Activated naive CD4-positive, alpha-beta T cell treated with anti-CD3 and anti-CD28 coated beads, Interleukin-2, amount 10 ng/mL, durations not matched to agents 7 days and 5 days (primary cell): ENCODE measurements around the gene NUP50.

Experiments
- CTCF ChIA-PET: fragments of 350-600 bp; sonication (Branson Sonifier 250); formaldehyde crosslinking; loops from one replicate; lab custom pipeline; 2021; ENCODE audit warnings: antibody characterized with exemption; lab: Charles Lee
- DNase-seq: peaks from one replicate; pipeline ENCODE4 v3.0.0-alpha.2; 2020
- H3K27ac Mint-ChIP-seq: one replicate; pipeline ENCODE4 v1.8.0; 2021; ENCODE audit warnings: mild to moderate bottlenecking, moderate library complexity, mixed read lengths
- H3K27me3 Mint-ChIP-seq: one replicate; pipeline ENCODE4 v1.8.0; 2021; ENCODE audit warnings: mild to moderate bottlenecking, mixed read lengths
- H3K36me3 Mint-ChIP-seq: one replicate; pipeline ENCODE4 v1.8.0; 2021; ENCODE audit warnings: mixed read lengths
- H3K4me1 Mint-ChIP-seq: one replicate; pipeline ENCODE4 v1.8.0; 2021; ENCODE audit warnings: mixed read lengths
- H3K4me3 Mint-ChIP-seq: one replicate; pipeline ENCODE4 v1.8.0; 2021; ENCODE audit warnings: mild to moderate bottlenecking, moderate library complexity, mixed read lengths
- H3K9me3 Mint-ChIP-seq: one replicate; pipeline ENCODE4 v1.8.0; 2021; ENCODE audit warnings: mixed read lengths

The NUP50 gene

GRCh38 chr22:45212992-45213751 lies 49.4 kb downstream of the NUP50 start:
- no peak overlapping the region for H3K27ac Mint-ChIP-seq
- CTCF ChIA-PET = no interaction called here
- H3K9me3 Mint-ChIP-seq = no peaks in the 10 kb centered on the region
- H3K27me3 Mint-ChIP-seq = no peaks in the 10 kb centered on the region
- no peaks in the 10 kb centered on the region for H3K4me1 Mint-ChIP-seq
- no peaks in the 10 kb centered on the region for H3K36me3 Mint-ChIP-seq
- H3K4me3 Mint-ChIP-seq = no peak overlapping the region
- no peak for DNase-seq

- no peak for DNase-seq
- Mint-ChIP-seq H3K9me3 (no peaks in the 10 kb centered on the region), H3K4me3 (no peak overlapping the region), H3K27ac (no peak overlapping the region), H3K36me3 (no peaks in the 10 kb centered on the region), H3K4me1 (no peaks in the 10 kb centered on the region), H3K27me3 (no peaks in the 10 kb centered on the region)
- CTCF ChIA-PET = no interaction called here
Observed at GRCh38 chr22:45216133-45217003, 52.6 kb downstream of the NUP50 start.

GRCh38 chr22:45217345-45217744 lies 53.6 kb downstream of the NUP50 start:
- no peaks in the 10 kb centered on the region for H3K4me1 Mint-ChIP-seq
- no peaks in the 10 kb centered on the region for H3K9me3 Mint-ChIP-seq
- no peak overlapping the region for H3K27ac Mint-ChIP-seq
- CTCF ChIA-PET = no interaction called here
- no peaks in the 10 kb centered on the region for H3K36me3 Mint-ChIP-seq
- H3K4me3 Mint-ChIP-seq = no peak overlapping the region
- no peak for DNase-seq
- no peaks in the 10 kb centered on the region for H3K27me3 Mint-ChIP-seq

- no peak for DNase-seq
- Mint-ChIP-seq H3K9me3 (no peaks in the 10 kb centered on the region), H3K27ac (no peak overlapping the region), H3K36me3 (no peaks in the 10 kb centered on the region), H3K4me1 (no peaks in the 10 kb centered on the region), H3K27me3 (no peaks in the 10 kb centered on the region), H3K4me3 (no peak overlapping the region)
- CTCF ChIA-PET = no interaction called here
Observed at GRCh38 chr22:45217806-45218205, 54.1 kb downstream of the NUP50 start.

- H3K27ac Mint-ChIP-seq = no peak overlapping the region
- DNase-seq = no peak
- H3K36me3 Mint-ChIP-seq = no peaks in the 10 kb centered on the region
- CTCF ChIA-PET = interaction anchor here (1.0 to 3.2 kb wide), 2 partner anchors 8 to 10 kb away, joined by 3 to 16 read pairs; no protein-coding TSS in a partner anchor
- no peaks in the 10 kb centered on the region for H3K9me3 Mint-ChIP-seq
- H3K4me1 Mint-ChIP-seq = no peaks in the 10 kb centered on the region
- no peak overlapping the region for H3K4me3 Mint-ChIP-seq
- no peaks in the 10 kb centered on the region for H3K27me3 Mint-ChIP-seq
Observed at GRCh38 chr22:45218976-45219375, 55.3 kb downstream of the NUP50 start.

- H3K27ac Mint-ChIP-seq = no peak overlapping the region
Observed at GRCh38 chr22:45221201-45221600, 57.5 kb downstream of the NUP50 start.

GRCh38 chr22:45223304-45224117 lies 59.8 kb downstream of the NUP50 start:
- CTCF ChIA-PET = no interaction called here
- DNase-seq = no peak
- H3K27ac Mint-ChIP-seq = no peak overlapping the region
- H3K4me3 Mint-ChIP-seq = no peak overlapping the region
- no peaks in the 10 kb centered on the region for H3K4me1 Mint-ChIP-seq
- H3K9me3 Mint-ChIP-seq = no peaks in the 10 kb centered on the region
- no peaks in the 10 kb centered on the region for H3K36me3 Mint-ChIP-seq
- H3K27me3 Mint-ChIP-seq = no peaks in the 10 kb centered on the region

More at GRCh38 chr22:45221201-45221600, 57.5 kb downstream of the NUP50 start:
- no peaks in the 10 kb centered on the region for H3K36me3 Mint-ChIP-seq
- H3K9me3 Mint-ChIP-seq = no peaks in the 10 kb centered on the region
- CTCF ChIA-PET = interaction anchor here (3.2 kb wide), 1 partner anchor 13 kb away, joined by 16 read pairs; no protein-coding TSS in a partner anchor
- no peak for DNase-seq
- H3K27me3 Mint-ChIP-seq = no peaks in the 10 kb centered on the region
- H3K4me1 Mint-ChIP-seq = no peaks in the 10 kb centered on the region
- H3K4me3 Mint-ChIP-seq = no peak overlapping the region

GRCh38 chr22:45224331-45224730 lies 60.6 kb downstream of the NUP50 start:
- CTCF ChIA-PET = no interaction called here
- Mint-ChIP-seq H3K27ac (no peak overlapping the region), H3K9me3 (no peaks in the 10 kb centered on the region), H3K4me3 (no peak overlapping the region), H3K4me1 (no peaks in the 10 kb centered on the region), H3K27me3 (no peaks in the 10 kb centered on the region), H3K36me3 (no peaks in the 10 kb centered on the region)
- DNase-seq = no peak

GRCh38 chr22:45224988-45225731 lies 61.4 kb downstream of the NUP50 start:
- H3K27ac Mint-ChIP-seq = no peak overlapping the region
- no peaks in the 10 kb centered on the region for H3K9me3 Mint-ChIP-seq
- H3K36me3 Mint-ChIP-seq = no peaks in the 10 kb centered on the region
- no peaks in the 10 kb centered on the region for H3K27me3 Mint-ChIP-seq
- H3K4me1 Mint-ChIP-seq = no peaks in the 10 kb centered on the region
- no peak for DNase-seq
- CTCF ChIA-PET = no interaction called here
- no peak overlapping the region for H3K4me3 Mint-ChIP-seq

- no peaks in the 10 kb centered on the region for H3K27me3 Mint-ChIP-seq
- no peaks in the 10 kb centered on the region for H3K4me1 Mint-ChIP-seq
- no peaks in the 10 kb centered on the region for H3K9me3 Mint-ChIP-seq
- DNase-seq = no peak
- H3K36me3 Mint-ChIP-seq = no peaks in the 10 kb centered on the region
- H3K4me3 Mint-ChIP-seq = no peak overlapping the region
- H3K27ac Mint-ChIP-seq = no peak overlapping the region
- CTCF ChIA-PET = no interaction called here
Observed at GRCh38 chr22:45225732-45226502, 62.2 kb downstream of the NUP50 start.

- Mint-ChIP-seq H3K9me3 (no peaks in the 10 kb centered on the region), H3K27me3 (no peaks in the 10 kb centered on the region), H3K36me3 (no peaks in the 10 kb centered on the region), H3K4me1 (no peaks in the 10 kb centered on the region), H3K27ac (no peak overlapping the region), H3K4me3 (no peak overlapping the region)
- CTCF ChIA-PET = no interaction called here
- DNase-seq = no peak
Observed at GRCh38 chr22:45226503-45227186, 62.9 kb downstream of the NUP50 start.

- H3K4me3 Mint-ChIP-seq = no peak overlapping the region
- H3K27ac Mint-ChIP-seq = no peak overlapping the region
- no peaks in the 10 kb centered on the region for H3K36me3 Mint-ChIP-seq
- no peak for DNase-seq
- H3K9me3 Mint-ChIP-seq = no peaks in the 10 kb centered on the region
- CTCF ChIA-PET = no interaction called here
- no peaks in the 10 kb centered on the region for H3K4me1 Mint-ChIP-seq
- H3K27me3 Mint-ChIP-seq = no peaks in the 10 kb centered on the region
Observed at GRCh38 chr22:45227645-45228400, 64.1 kb downstream of the NUP50 start.
